DND-41 (cell line): ENCODE data around the gene TET2.

Experiments
- ATAC-seq: fragments of 200-7000 bp; cut with Tn5 transposase; 3 replicates; pipeline ENCODE4 v1.9.1; 2021; ENCODE audit warnings: low read depth; ENCODE audit not compliant: insufficient read depth
- DNase-seq: peaks from one replicate; pipeline ENCODE4 v3.0.0-alpha.2; 2020
- H2AFZ ChIP-seq: 2 replicates; pipeline ENCODE4 v1.6.0; 2012; ENCODE audit warnings: low read depth, low read length
- H3K27ac ChIP-seq: 2 replicates; pipeline ENCODE4 v1.5.1; 2012; ENCODE audit warnings: low read length, inconsistent platforms
- H3K27me3 ChIP-seq: fragments of 200-600 bp; sonication (generic); 2 replicates; pipeline ENCODE4 v1.6.0; 2012; ENCODE audit warnings: low read length, mild to moderate bottlenecking, inconsistent platforms; ENCODE audit not compliant: insufficient read depth, poor library complexity
- H3K36me3 ChIP-seq: 2 replicates; pipeline ENCODE4 v1.5.1; 2012; ENCODE audit warnings: low read length, inconsistent platforms; ENCODE audit not compliant: insufficient read depth
- H3K4me1 ChIP-seq: 2 replicates; pipeline ENCODE4 v1.5.1; 2012; ENCODE audit warnings: mild to moderate bottlenecking, low read length; ENCODE audit not compliant: insufficient read depth
- H3K4me2 ChIP-seq: 2 replicates; pipeline ENCODE4 v1.6.0; 2012; ENCODE audit warnings: mild to moderate bottlenecking, moderate library complexity, low read length, inconsistent platforms; ENCODE audit not compliant: insufficient read depth
- H3K4me3 ChIP-seq, 2 experiments: fragments of 200-600 bp in 1 of 2; shearing (Covaris generic) in 1 of 2; 2 replicates each; pipeline ENCODE4 v1.5.1; 2012 to 2016; ENCODE audit warnings: inconsistent platforms in 2 of 2, low read length in 2 of 2, mild to moderate bottlenecking in 2 of 2, low read depth in 1 of 2, moderate library complexity in 1 of 2
- H3K79me2 ChIP-seq: 2 replicates; pipeline ENCODE4 v1.6.0; 2012; ENCODE audit warnings: low read length, inconsistent platforms; ENCODE audit not compliant: insufficient read depth
- H3K9ac ChIP-seq: 2 replicates; pipeline ENCODE4 v1.6.0; 2012; ENCODE audit warnings: low read depth, mild to moderate bottlenecking, inconsistent platforms, low read length, moderate library complexity
- H3K9me3 ChIP-seq: 2 replicates; pipeline ENCODE4 v1.5.1; 2012; ENCODE audit warnings: low read length, moderate library complexity, mild to moderate bottlenecking, inconsistent platforms; ENCODE audit not compliant: insufficient read depth, severe bottlenecking
- H4K20me1 ChIP-seq: 2 replicates; pipeline ENCODE4 v1.6.0; 2012; ENCODE audit warnings: low read length; ENCODE audit not compliant: insufficient read depth
- CTCF ChIP-seq: IDR thresholded peaks from 2 replicates; pipeline ENCODE4 v1.5.1; 2012; ENCODE audit warnings: borderline replicate concordance, low read length, moderate library complexity, mild to moderate bottlenecking; ENCODE audit not compliant: poor library complexity, severe bottlenecking; ENCODE audit errors: extremely low read depth
- EZH2 ChIP-seq: IDR thresholded peaks from 3 replicates; pipeline ENCODE4 v1.6.1; 2012; ENCODE audit warnings: borderline replicate concordance, low read depth, mild to moderate bottlenecking, moderate library complexity, low read length, inconsistent platforms; ENCODE audit not compliant: severe bottlenecking

Gene TET2

GRCh38 chr4:105149771-105150170 lies 3.1 kb downstream of the TET2 start:
- H3K9me3 ChIP-seq: no peaks in the 10 kb centered on the region
- no peaks in the 10 kb centered on the region for H4K20me1 ChIP-seq
- no peaks in the 10 kb centered on the region for H3K4me1 ChIP-seq
- no peak for TF ChIP-seq EZH2
- TF ChIP-seq CTCF: no peak
- no peaks in the 10 kb centered on the region for H3K36me3 ChIP-seq
- no peak overlapping the region for H2AFZ ChIP-seq
- H3K4me2 ChIP-seq: no peak overlapping the region
- no peaks in the 10 kb centered on the region for H3K27me3 ChIP-seq
- H3K27ac ChIP-seq: no peak overlapping the region
- ATAC-seq (no peak), DNase-seq (no peak)
- no peak overlapping the region for H3K4me3 ChIP-seq
- H3K9ac ChIP-seq: no peak overlapping the region
- H3K79me2 ChIP-seq: no peaks in the 10 kb centered on the region

- TF ChIP-seq CTCF (no peak), EZH2 (no peak)
- Histone ChIP-seq H3K4me2 (no peak overlapping the region), H3K27ac (no peak overlapping the region), H3K36me3 (no peaks in the 10 kb centered on the region), H3K79me2 (no peaks in the 10 kb centered on the region), H2AFZ (no peak overlapping the region), H3K4me1 (no peaks in the 10 kb centered on the region), H3K27me3 (no peaks in the 10 kb centered on the region), H3K9me3 (no peaks in the 10 kb centered on the region), H3K9ac (no peak overlapping the region), H3K4me3 (no peak overlapping the region), H4K20me1 (no peaks in the 10 kb centered on the region)
- ATAC-seq: no peak
- DNase-seq: no peak
These were observed 3.8 kb downstream of the TET2 start for GRCh38 chr4:105150503-105150902.

GRCh38 chr4:105153749-105154148 lies 7.1 kb downstream of the TET2 start:
- H3K4me3 ChIP-seq: no peak overlapping the region
- no peak overlapping the region for H3K27ac ChIP-seq
- H3K27me3 ChIP-seq: no peaks in the 10 kb centered on the region
- no peaks in the 10 kb centered on the region for H3K9me3 ChIP-seq
- DNase-seq (no peak), ATAC-seq (no peak)
- no peaks in the 10 kb centered on the region for H4K20me1 ChIP-seq
- no peak for TF ChIP-seq EZH2
- TF ChIP-seq CTCF: no peak
- no peak overlapping the region for H2AFZ ChIP-seq
- H3K9ac ChIP-seq: no peak overlapping the region
- H3K4me2 ChIP-seq: no peak overlapping the region
- no peaks in the 10 kb centered on the region for H3K79me2 ChIP-seq
- no peaks in the 10 kb centered on the region for H3K4me1 ChIP-seq
- H3K36me3 ChIP-seq: no peaks in the 10 kb centered on the region

GRCh38 chr4:105154576-105154975 lies 7.9 kb downstream of the TET2 start:
- no peaks in the 10 kb centered on the region for H3K27me3 ChIP-seq
- no peak for TF ChIP-seq CTCF
- no peak for TF ChIP-seq EZH2
- no peaks in the 10 kb centered on the region for H3K36me3 ChIP-seq

More at GRCh38 chr4:105154576-105154975, 7.9 kb downstream of the TET2 start:
- Histone ChIP-seq H3K9me3 (no peaks in the 10 kb centered on the region), H2AFZ (no peak overlapping the region), H3K27ac (no peak overlapping the region), H3K4me2 (no peak overlapping the region), H3K4me1 (no peaks in the 10 kb centered on the region), H4K20me1 (no peaks in the 10 kb centered on the region), H3K79me2 (no peaks in the 10 kb centered on the region), H3K9ac (no peak overlapping the region), H3K4me3 (no peak overlapping the region)
- ATAC-seq (no peak), DNase-seq (no peak)
